ENCODE data around the gene LDHAL6B. TPM values are rescaled to one million over a fixed set of nuclear protein-coding genes. Genes with fewer than 3 reads are reported as not detected.

LDHAL6B gene
- total and polyA plus RNA-seq, 2 of the 8 experiments (the other 6 are each of a cell fraction or from before 2014, with no cell fraction given) = not detected

DNA sequence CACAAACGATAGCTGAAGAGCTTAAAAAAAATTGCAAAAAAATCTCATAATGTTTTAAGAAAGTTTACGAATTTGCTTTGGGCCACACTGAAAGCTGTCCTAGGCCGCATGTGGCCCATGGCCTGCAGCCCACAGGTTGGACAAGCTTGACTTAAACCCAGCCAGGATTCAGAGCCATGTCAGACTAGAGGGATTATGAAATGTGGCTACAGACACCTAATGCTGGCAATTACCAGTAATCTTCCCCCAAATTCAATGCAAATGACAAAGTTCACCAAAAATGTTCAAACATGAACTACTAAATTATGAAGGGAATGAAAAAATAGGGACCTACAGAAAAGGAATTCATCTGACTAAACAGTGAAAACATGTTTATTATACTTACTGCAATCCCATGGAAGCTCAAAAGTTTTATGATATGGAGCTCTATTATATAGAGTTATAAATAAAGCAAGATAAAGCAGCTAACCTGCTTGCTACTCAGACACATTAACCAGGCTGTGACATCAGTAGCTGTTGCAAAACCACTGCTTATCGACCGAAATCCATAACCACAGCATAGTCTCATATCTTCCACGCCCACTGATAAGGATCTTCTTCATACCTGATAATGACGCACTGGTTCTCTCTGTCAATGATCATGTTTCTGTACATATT is 49.2 kb downstream of the LDHAL6B start:
- Histone ChIP-seq H3K4me2 (ENCODE audit: insufficient read depth in 1 of 2, low read depth in 2 of 2, low read length in 2 of 2) (no peak overlapping the region), H2AK5ac (ENCODE audit: low read depth, low read length) (no peak overlapping the region), H3K9me3 (ENCODE audit: insufficient read depth in 2 of 2, low read depth in 1 of 2, low read length in 1 of 2) (no peaks in the 10 kb centered on the region), H2BK15ac (ENCODE audit: low read length) (no peak overlapping the region), H2BK120ac (replicated peaks; ENCODE audit: low read depth, low read length) (no peak overlapping the region), H4K91ac (replicated peaks; ENCODE audit: insufficient read length, low read length) (no peak overlapping the region), H3K56ac (replicated peaks; ENCODE audit: insufficient read length, low read depth, low read length) (no peak overlapping the region), H3K27me3 (replicated peaks in 1 of 4; ENCODE audit: control insufficient read depth in 3 of 4, extremely low read depth in 1 of 4, insufficient read depth in 3 of 4, low read length in 3 of 4) (no peaks in the 10 kb centered on the region), H4K8ac (ENCODE audit: extremely low read depth, insufficient read depth, low read length) (no peak overlapping the region), H2AFZ (ENCODE audit: low read length) (no peak overlapping the region), H3K4me1 (replicated peaks in 1 of 4; ENCODE audit: control insufficient read depth in 3 of 4, insufficient read depth in 4 of 4, low read length in 3 of 4) (no peaks in the 10 kb centered on the region), H3K27ac (ENCODE audit: low read depth, low read length) (no peak overlapping the region), H2BK12ac (ENCODE audit: low read depth, low read length) (no peak overlapping the region), H3K4ac (replicated peaks; ENCODE audit: insufficient read length, low read depth, low read length) (no peak overlapping the region), H3K14ac (ENCODE audit: insufficient read length) (no peak overlapping the region), H3K18ac (ENCODE audit: extremely low read depth, low read length) (no peak overlapping the region), H3K9ac (replicated peaks in 1 of 4; ENCODE audit: extremely low read depth in 1 of 4, low read depth in 3 of 4, low read length in 3 of 4) (no peak overlapping the region), H4K20me1 (replicated peaks in 1 of 2; ENCODE audit: control insufficient read depth in 1 of 2, insufficient read depth in 2 of 2, low read length in 2 of 2) (peaks cover 0 to 2% of the 10 kb centered on the region in 2 experiments), H3K79me2 (ENCODE audit: control insufficient read depth in 1 of 2, insufficient read depth in 2 of 2, low read length in 2 of 2) (no peaks in the 10 kb centered on the region), H4K5ac (ENCODE audit: insufficient read length, low read depth, low read length) (no peak overlapping the region), H2BK20ac (ENCODE audit: low read length) (no peak overlapping the region), H3K23me2 (ENCODE audit: low read depth, low read length) (no peaks in the 10 kb centered on the region), H3K4me3 (ENCODE audit: extremely low read depth in 1 of 4, insufficient read depth in 2 of 4, low read depth in 3 of 4, low read length in 4 of 4) (no peak overlapping the region), H3K36me3 (ENCODE audit: control insufficient read depth in 2 of 4, insufficient read depth in 4 of 4, low read length in 3 of 4) (peaks cover 0 to 5% (median 0%) of the 10 kb centered on the region in 4 experiments; a peak in 2 of 8 replicates), H3K23ac (ENCODE audit: insufficient read length) (no peak overlapping the region), H2BK5ac (ENCODE audit: low read depth, low read length) (no peak overlapping the region), H3K79me1 (ENCODE audit: low read depth, low read length) (no peaks in the 10 kb centered on the region)
- no peak for DNase-seq (ENCODE audit: low read depth in 1 of 2, low spot score in 2 of 2)
- FAIRE-seq = no peak
- POLR2A ChIA-PET (ENCODE audit: partially characterized antibody) = interaction anchor here (0.7 to 0.9 kb wide), 2 partner anchors 117 to 155 kb away, joined by 3 read pairs; partner anchors contain the start of gene MYO1E
- CTCF ChIA-PET (ENCODE audit: partially characterized antibody) = interaction anchor here (1.5 to 7.6 kb wide), 2 partner anchors 9 to 165 kb away, joined by 3 to 46 read pairs; no protein-coding TSS in a partner anchor
- WGBS, 2 experiments (ENCODE audit: extremely low coverage in 1 of 2, insufficient coverage in 1 of 2, insufficient read length in 1 of 2, insufficient replicate concordance in 2 of 2, low coverage in 1 of 2, low lambda C conversion rate in 2 of 2, missing lambda C conversion rate in 1 of 2) = 90% methylated on average over 7 of the region's 7 CpGs; no CpG with 5 or more reads in 1 of the 2 experiments
- TF ChIP-seq, protein P1, sequence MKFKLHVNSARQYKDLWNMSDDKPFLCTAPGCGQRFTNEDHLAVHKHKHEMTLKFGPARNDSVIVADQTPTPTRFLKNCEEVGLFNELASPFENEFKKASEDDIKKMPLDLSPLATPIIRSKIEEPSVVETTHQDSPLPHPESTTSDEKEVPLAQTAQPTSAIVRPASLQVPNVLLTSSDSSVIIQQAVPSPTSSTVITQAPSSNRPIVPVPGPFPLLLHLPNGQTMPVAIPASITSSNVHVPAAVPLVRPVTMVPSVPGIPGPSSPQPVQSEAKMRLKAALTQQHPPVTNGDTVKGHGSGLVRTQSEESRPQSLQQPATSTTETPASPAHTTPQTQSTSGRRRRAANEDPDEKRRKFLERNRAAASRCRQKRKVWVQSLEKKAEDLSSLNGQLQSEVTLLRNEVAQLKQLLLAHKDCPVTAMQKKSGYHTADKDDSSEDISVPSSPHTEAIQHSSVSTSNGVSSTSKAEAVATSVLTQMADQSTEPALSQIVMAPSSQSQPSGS (IDR thresholded peaks at IDR 0.05; ENCODE audit: low read length) = no peak
- TF ChIP-seq JUN (IDR thresholded peaks at IDR 0.05; ENCODE audit: low read depth, low read length) = no peak
- no peak for TF ChIP-seq ZNF274 (IDR thresholded peaks at IDR 0.05; ENCODE audit: borderline replicate concordance, extremely low read depth, low read length)
- TF ChIP-seq TBP (IDR thresholded peaks at IDR 0.05; ENCODE audit: low read depth, low read length) = no peak

Measured in H1 (cell line).